NT2/D1 (cell line): ENCODE results near the gene BTRC.

Experiments
- SUZ12 ChIP-seq: IDR thresholded peaks from 2 replicates; pipeline ENCODE4 v1.6.1; 2011; ENCODE audit not compliant: insufficient read length, insufficient read depth; ENCODE audit errors: extremely low read depth
- ZNF274 ChIP-seq: IDR thresholded peaks from 2 replicates; pipeline ENCODE4 v1.6.1; 2011; ENCODE audit warnings: mild to moderate bottlenecking, low read depth, low read length

DNA sequence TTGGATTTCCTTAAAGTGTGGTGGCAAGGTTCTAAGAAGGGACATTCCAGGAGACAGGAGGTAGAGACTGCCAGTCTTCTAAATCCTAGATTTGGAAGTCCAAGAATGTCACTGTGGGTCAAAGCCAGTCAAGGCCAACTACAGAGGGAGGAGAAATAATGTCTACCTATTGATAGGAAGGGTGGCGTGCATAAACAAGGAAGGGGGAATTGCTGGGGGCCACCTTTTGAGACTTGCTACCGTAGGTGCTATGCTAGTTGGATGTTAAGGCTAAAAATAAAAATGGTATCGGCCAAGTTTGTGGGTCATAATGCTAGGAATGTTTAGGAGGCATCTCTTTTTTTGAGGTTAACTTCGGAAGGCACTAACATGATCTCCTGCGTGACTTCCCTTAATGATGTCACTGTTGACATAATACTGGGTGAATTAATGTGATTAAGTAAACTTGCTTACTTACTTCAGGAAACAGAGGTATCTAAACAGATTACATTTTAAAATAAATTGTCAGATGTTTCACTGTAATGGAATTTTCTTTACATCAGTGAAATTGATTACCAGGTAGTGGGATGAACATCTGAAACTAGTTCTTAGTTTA is 4.8 kb downstream of the BTRC start:
- no peak for TF ChIP-seq ZNF274
- no peak for TF ChIP-seq SUZ12
